Activated naive CD4-positive, alpha-beta T cell treated with anti-CD3 and anti-CD28 coated beads for 36 hours (primary cell): ENCODE measurements around the gene TMUB2. TPM values are rescaled to one million over a fixed set of nuclear protein-coding genes. Genes with fewer than 3 reads are reported as not detected.
A peak's percentile ranks its signal among the peaks of the same experiment; 100 is the strongest.

Source experiments
- CTCF ChIA-PET: fragments of 350-600 bp; sonication (Branson Sonifier 250); formaldehyde crosslinking; loops from one replicate; lab custom pipeline; 2021; ENCODE audit warnings: antibody characterized with exemption; lab: Charles Lee
- DNase-seq: peaks from one replicate; pipeline ENCODE4 v3.0.0-alpha.2; 2020
- H3K27ac Mint-ChIP-seq: one replicate; pipeline ENCODE4 v1.8.0; 2021; ENCODE audit warnings: mild to moderate bottlenecking, mixed read lengths
- H3K27me3 Mint-ChIP-seq: one replicate; pipeline ENCODE4 v1.8.0; 2021; ENCODE audit warnings: low read depth, mixed read lengths
- H3K36me3 Mint-ChIP-seq: one replicate; pipeline ENCODE4 v1.8.0; 2021; ENCODE audit warnings: low read depth, mixed read lengths
- H3K4me1 Mint-ChIP-seq: one replicate; pipeline ENCODE4 v1.8.0; 2021; ENCODE audit warnings: low read depth, mixed read lengths
- H3K4me3 Mint-ChIP-seq: one replicate; pipeline ENCODE4 v1.8.0; 2021; ENCODE audit warnings: mild to moderate bottlenecking, moderate library complexity, mixed read lengths
- H3K9me3 Mint-ChIP-seq: one replicate; pipeline ENCODE4 v1.8.0; 2021; ENCODE audit warnings: mixed read lengths
- intact Hi-C: fragments of 100-400 bp; cut with micrococcal nuclease; formaldehyde crosslinking; loops from one replicate; pipeline ENCODE4 v1.15.1; 2023
- total RNA-seq, 2 experiments: library from RNA; stranded (reverse); gene quantifications; one replicate each; pipeline ENCODE4 v1.2.3, GENCODE V29; 2021

Gene TMUB2
- total RNA-seq, 2 experiments from 2014 or later = 21.2 to 22.9 TPM

- CTCF ChIA-PET = interaction anchor here (0.6 to 2.8 kb wide), 11 partner anchors 10 to 136 kb away, joined by 3 to 9 read pairs (median 4); partner anchors contain the start of genes GRN and SLC25A39
- intact Hi-C loops = loop anchor here (1.0 to 10.0 kb wide), 4 partner anchors 30 to 1009 kb away; partner anchors contain the start of genes FMNL1, GPATCH8, HROB and TMUB2
- peak; percentile 78 for DNase-seq
- no peaks in the 10 kb centered on the region for H3K27me3 Mint-ChIP-seq
- H3K36me3 Mint-ChIP-seq = peaks cover 48% of the 10 kb centered on the region
- H3K4me1 Mint-ChIP-seq = peaks cover 52% of the 10 kb centered on the region
- H3K4me3 Mint-ChIP-seq = peak overlapping the region; percentile 94
- no peaks in the 10 kb centered on the region for H3K9me3 Mint-ChIP-seq
- H3K27ac Mint-ChIP-seq = peak overlapping the region; percentile 96
Measured at GRCh38 chr17:44216173-44216572, 29.4 kb downstream of the TMUB2 start.

DNA sequence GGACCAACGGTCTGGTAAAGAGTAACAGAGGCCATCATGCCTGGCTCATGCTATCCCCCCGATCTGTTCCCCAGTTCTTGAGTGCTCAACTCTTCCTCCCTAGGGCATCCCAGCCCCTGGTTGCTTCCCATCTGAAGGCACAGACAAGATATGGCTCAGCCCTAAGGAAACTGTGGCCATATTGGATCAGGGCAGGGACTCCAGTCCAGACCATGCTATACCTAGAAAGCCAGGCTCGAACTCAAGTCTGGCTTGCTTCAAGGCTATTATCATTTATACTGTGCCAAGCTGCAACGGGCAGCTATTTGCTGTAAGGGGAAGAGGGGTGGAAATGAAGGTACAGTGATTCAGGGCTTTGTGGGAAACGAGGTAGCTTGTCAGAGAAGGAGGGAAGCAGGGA lies 29.9 kb downstream of the TMUB2 start:
- H3K4me3 Mint-ChIP-seq = peak overlapping the region; percentile 94
- peaks cover 48% of the 10 kb centered on the region for H3K4me1 Mint-ChIP-seq
- DNase-seq = no peak
- CTCF ChIA-PET = interaction anchor here (0.6 to 2.8 kb wide), 10 partner anchors 11 to 136 kb away, joined by 3 to 9 read pairs (median 4); partner anchors contain the start of genes GRN and SLC25A39
- intact Hi-C loops = loop anchor here (1.0 to 10.0 kb wide), 4 partner anchors 30 to 1008 kb away; partner anchors contain the start of genes FMNL1, GPATCH8, HROB and TMUB2
- H3K9me3 Mint-ChIP-seq = no peaks in the 10 kb centered on the region
- peak overlapping the region; percentile 96 for H3K27ac Mint-ChIP-seq
- H3K36me3 Mint-ChIP-seq = peaks cover 44% of the 10 kb centered on the region
- no peaks in the 10 kb centered on the region for H3K27me3 Mint-ChIP-seq

GRCh38 chr17:44217738-44218343 lies 31.1 kb downstream of the TMUB2 start:
- intact Hi-C loops = loop anchor here (1.0 to 10.0 kb wide), 6 partner anchors 8 to 1007 kb away; partner anchors contain the start of genes FMNL1, GPATCH8 and HROB
- Mint-ChIP-seq H3K9me3 (no peaks in the 10 kb centered on the region), H3K4me1 (peaks cover 47% of the 10 kb centered on the region), H3K4me3 (peak overlapping the region; percentile 94), H3K27me3 (no peaks in the 10 kb centered on the region), H3K36me3 (peaks cover 42% of the 10 kb centered on the region), H3K27ac (peak overlapping the region; percentile 96)
- peak; percentile 37 for DNase-seq
- CTCF ChIA-PET = interaction anchor here (0.5 to 2.5 kb wide), 6 partner anchors 14 to 133 kb away, joined by 3 to 9 read pairs (median 5); partner anchors contain the start of gene TMUB2

DNA sequence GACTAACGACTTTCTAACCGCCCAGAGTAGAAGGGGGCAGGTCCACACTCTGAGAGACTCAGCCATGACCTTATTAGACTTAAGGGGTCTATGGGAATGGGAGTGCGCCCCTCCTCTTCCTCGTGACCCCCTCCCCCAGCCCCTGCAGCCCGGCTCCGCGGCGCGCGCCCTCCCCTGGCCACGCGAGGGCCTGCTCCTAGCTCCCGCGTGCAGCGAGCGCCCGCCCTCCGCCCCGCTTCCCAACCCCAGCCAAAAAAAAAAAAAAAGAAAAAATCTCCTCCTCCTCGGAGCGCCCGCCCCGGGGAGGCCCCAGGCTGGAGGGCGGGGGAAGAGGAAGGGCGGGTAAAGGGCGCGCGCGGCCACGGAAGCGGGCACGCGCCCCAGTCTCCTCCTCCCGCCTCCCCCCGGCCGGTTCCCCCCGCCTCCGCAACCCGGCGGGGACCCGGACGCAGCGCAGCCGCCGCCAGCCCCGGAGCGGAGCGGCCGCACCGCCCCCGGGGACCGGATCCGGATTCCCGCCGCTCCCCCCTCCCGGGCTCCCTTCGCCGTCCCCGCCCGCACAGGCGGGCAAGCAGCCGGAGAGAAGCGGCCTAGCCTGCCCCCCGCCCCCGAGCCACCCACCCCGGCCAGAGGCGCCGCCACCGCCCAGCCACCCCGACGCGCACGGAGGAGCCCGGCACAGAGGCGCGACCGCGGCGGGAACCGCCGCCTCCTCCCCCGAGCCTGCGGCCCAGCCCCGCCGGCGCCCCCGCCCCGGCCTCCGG lies 31.8 kb downstream of the TMUB2 start:
- Mint-ChIP-seq H3K4me3 (peak overlapping the region; percentile 94), H3K27me3 (no peaks in the 10 kb centered on the region), H3K27ac (peak overlapping the region; percentile 96), H3K4me1 (peaks cover 40% of the 10 kb centered on the region), H3K9me3 (no peaks in the 10 kb centered on the region), H3K36me3 (peaks cover 40% of the 10 kb centered on the region)
- intact Hi-C loops = loop anchor here (1.0 to 10.0 kb wide), 6 partner anchors 8 to 1006 kb away; partner anchors contain the start of genes FMNL1, GPATCH8 and HROB
- CTCF ChIA-PET = interaction anchor here (1.3 to 4.9 kb wide), 3 partner anchors 8 to 31 kb away, joined by 6 to 41 read pairs (median 7); partner anchors contain the start of gene TMUB2
- peak; percentile 89 for DNase-seq

DNA sequence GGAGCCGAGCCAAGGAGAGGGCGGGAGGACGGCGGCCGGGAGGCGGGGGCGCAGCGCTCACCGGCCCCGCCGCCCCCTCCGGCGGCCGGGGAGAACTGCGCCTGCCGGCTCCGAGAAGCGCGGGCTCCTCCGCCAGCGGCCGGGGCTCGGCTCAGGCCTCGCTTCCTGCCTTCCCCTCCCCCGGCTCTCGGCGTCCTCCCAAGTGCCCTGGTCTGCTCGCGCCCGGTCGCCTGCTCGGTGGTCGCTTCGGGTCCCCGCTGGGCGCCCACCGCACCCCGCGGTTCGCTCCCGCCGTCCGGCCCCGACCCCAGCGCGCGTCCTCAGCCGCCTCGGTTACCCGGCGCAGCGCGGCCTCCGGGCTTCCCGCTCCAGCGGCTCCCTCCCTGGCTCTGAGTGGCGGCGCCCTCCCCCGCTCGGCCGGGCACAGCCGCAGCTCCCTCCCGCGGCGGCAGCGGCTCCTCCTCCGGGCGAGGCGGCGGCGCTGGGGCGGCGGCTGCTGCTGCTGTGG lies 32.4 kb downstream of the TMUB2 start:
- intact Hi-C loops = loop anchor here (5.0 to 10.0 kb wide), 3 partner anchors 77 to 1006 kb away; partner anchors contain the start of genes FMNL1, GPATCH8 and HROB
- Mint-ChIP-seq H3K36me3 (peaks cover 33% of the 10 kb centered on the region), H3K9me3 (no peaks in the 10 kb centered on the region), H3K4me3 (peak overlapping the region; percentile 34), H3K27me3 (no peaks in the 10 kb centered on the region), H3K27ac (peak overlapping the region; percentile 59), H3K4me1 (peaks cover 33% of the 10 kb centered on the region)
- peak; percentile 70 for DNase-seq
- CTCF ChIA-PET = interaction anchor here (2.5 to 4.9 kb wide), 2 partner anchors 9 to 32 kb away, joined by 6 to 41 read pairs; partner anchors contain the start of gene TMUB2

- Mint-ChIP-seq H3K27me3 (no peaks in the 10 kb centered on the region), H3K4me3 (peak within 1 kb of the TSS; percentile 94), H3K9me3 (no peaks in the 10 kb centered on the region), H3K36me3 (peaks cover 29% of the 10 kb centered on the region), H3K27ac (peak within 1 kb of the TSS; percentile 97), H3K4me1 (peaks cover 31% of the 10 kb centered on the region)
- peak; percentile 63 for DNase-seq
- intact Hi-C loops = loop anchor here (1.0 to 10.0 kb wide), 6 partner anchors 27 to 1475 kb away; partner anchors contain the start of genes EZH1, FMNL1, GPATCH8 and HROB
- CTCF ChIA-PET = interaction anchor here (0.8 to 4.9 kb wide), 5 partner anchors 9 to 96 kb away, joined by 3 to 41 read pairs (median 4); partner anchors contain the start of genes HDAC5 and TMUB2
Measured at GRCh38 chr17:44219616-44220212, 32.9 kb downstream of the TMUB2 start, which contains the start of gene UBTF. TSS of gene UBTF (minus strand) at chr17:44219675. CDS start at chr17:44218229, 1,446 bp downstream.

GRCh38 chr17:44220213-44221083 lies 33.7 kb downstream of the TMUB2 start:
- peak overlapping the region; percentile 97 for H3K27ac Mint-ChIP-seq
- intact Hi-C loops = loop anchor here (1.0 to 10.0 kb wide), 3 partner anchors 26 to 1476 kb away; partner anchors contain the start of genes EZH1 and LSM12
- H3K4me1 Mint-ChIP-seq = peaks cover 24% of the 10 kb centered on the region
- H3K9me3 Mint-ChIP-seq = no peaks in the 10 kb centered on the region
- peaks cover 21% of the 10 kb centered on the region for H3K36me3 Mint-ChIP-seq
- peak overlapping the region; percentile 83 for H3K4me3 Mint-ChIP-seq
- DNase-seq = peak; percentile 66
- CTCF ChIA-PET = interaction anchor here (0.8 to 4.9 kb wide), 8 partner anchors 10 to 125 kb away, joined by 3 to 41 read pairs (median 5); partner anchors contain the start of genes HDAC5, SLC25A39 and TMUB2
- H3K27me3 Mint-ChIP-seq = no peaks in the 10 kb centered on the region

- peak overlapping the region; percentile 88 for H3K27ac Mint-ChIP-seq
- H3K36me3 Mint-ChIP-seq = peaks cover 13% of the 10 kb centered on the region
- H3K4me1 Mint-ChIP-seq = peaks cover 16% of the 10 kb centered on the region
- no peaks in the 10 kb centered on the region for H3K9me3 Mint-ChIP-seq
- intact Hi-C loops = loop anchor here (2.0 to 10.0 kb wide), 2 partner anchors 26 to 1476 kb away; partner anchors contain the start of gene EZH1
- DNase-seq = peak; percentile 73
- CTCF ChIA-PET = interaction anchor here (1.0 to 4.9 kb wide), 8 partner anchors 8 to 125 kb away, joined by 3 to 41 read pairs (median 4); partner anchors contain the start of gene SLC25A39
- no peaks in the 10 kb centered on the region for H3K27me3 Mint-ChIP-seq
- peak overlapping the region; percentile 83 for H3K4me3 Mint-ChIP-seq
Measured at GRCh38 chr17:44221084-44221861, 34.5 kb downstream of the TMUB2 start.

DNA sequence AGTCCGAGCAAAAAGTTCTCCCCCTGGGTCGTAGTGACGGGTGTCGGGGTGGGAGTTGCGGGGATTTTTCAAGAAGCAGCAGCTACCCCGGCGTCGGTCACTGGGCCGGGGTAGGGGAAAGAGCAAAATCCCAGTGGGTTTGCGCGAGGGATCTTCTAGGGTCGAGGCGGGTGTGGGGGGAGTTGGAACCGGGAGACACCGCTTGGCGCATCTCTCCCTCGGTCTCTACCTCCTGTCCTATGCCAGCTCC lies 35.0 kb downstream of the TMUB2 start:
- intact Hi-C loops = loop anchor here (2.0 to 10.0 kb wide), 2 partner anchors 25 to 1477 kb away; partner anchors contain the start of gene EZH1
- peaks cover 11% of the 10 kb centered on the region for H3K4me1 Mint-ChIP-seq
- CTCF ChIA-PET = interaction anchor here (1.0 to 4.9 kb wide), 7 partner anchors 8 to 124 kb away, joined by 3 to 41 read pairs (median 5); partner anchors contain the start of gene SLC25A39
- DNase-seq = no peak
- H3K27me3 Mint-ChIP-seq = no peaks in the 10 kb centered on the region
- no peaks in the 10 kb centered on the region for H3K9me3 Mint-ChIP-seq
- peaks cover 8% of the 10 kb centered on the region for H3K36me3 Mint-ChIP-seq
- peak overlapping the region; percentile 88 for H3K27ac Mint-ChIP-seq
- peak overlapping the region; percentile 83 for H3K4me3 Mint-ChIP-seq
